Smooth muscle cell (in vitro differentiated cells): ENCODE data around the gene TPBGL. TPM values are rescaled to one million over a fixed set of nuclear protein-coding genes. Genes with fewer than 3 reads are reported as not detected.

Experiments
- DNase-seq: peaks from one replicate; lab custom pipeline; 2025; ENCODE audit not compliant: unreplicated experiment; lab: John Stamatoyannopoulos, UW
- H2AFZ ChIP-seq: fragments of 200-600 bp; sonication (generic); 2 replicates; pipeline ENCODE4 v1.6.0; 2016; ENCODE audit warnings: antibody characterized with exemption, low read depth, mild to moderate bottlenecking
- H3F3A ChIP-seq: fragments of 200-600 bp; sonication (generic); 2 replicates; pipeline ENCODE4 v1.6.0; 2017; ENCODE audit warnings: antibody characterized with exemption, low read depth
- H3K27ac ChIP-seq: fragments of 200-600 bp; sonication (generic); 2 replicates; pipeline ENCODE4 v1.5.1; 2016; ENCODE audit warnings: low read depth, mild to moderate bottlenecking
- H3K27me3 ChIP-seq: fragments of 200-600 bp; sonication (generic); 2 replicates; pipeline ENCODE4 v1.6.1; 2016; ENCODE audit warnings: low read depth, mild to moderate bottlenecking
- H3K36me3 ChIP-seq: fragments of 200-600 bp; sonication (generic); 2 replicates; pipeline ENCODE4 v1.5.1; 2016; ENCODE audit warnings: low read depth
- H3K4me1 ChIP-seq: fragments of 200-600 bp; sonication (generic); 2 replicates; pipeline ENCODE4 v1.5.1; 2016; ENCODE audit warnings: low read depth
- H3K4me2 ChIP-seq: fragments of 200-600 bp; sonication (generic); 2 replicates; pipeline ENCODE4 v1.6.0; 2016; ENCODE audit warnings: mild to moderate bottlenecking
- H3K4me3 ChIP-seq: fragments of 200-600 bp; sonication (generic); 2 replicates; pipeline ENCODE4 v1.5.1; 2016; ENCODE audit warnings: mild to moderate bottlenecking
- H3K79me2 ChIP-seq: fragments of 200-600 bp; sonication (generic); 2 replicates; pipeline ENCODE4 v1.6.0; 2016; ENCODE audit warnings: low read depth, mild to moderate bottlenecking
- H3K9ac ChIP-seq: fragments of 200-600 bp; sonication (generic); 2 replicates; pipeline ENCODE4 v1.6.0; 2016; ENCODE audit warnings: low read depth
- H3K9me3 ChIP-seq: fragments of 200-600 bp; sonication (generic); replicated peaks from 2 replicates; pipeline ENCODE4 v1.5.1; 2016; ENCODE audit warnings: low read depth
- H4K20me1 ChIP-seq: fragments of 200-600 bp; sonication (generic); 2 replicates; pipeline ENCODE4 v1.6.0; 2016; ENCODE audit warnings: low read depth
- CTCF ChIP-seq: fragments of 200-600 bp; sonication (generic); IDR thresholded peaks from 2 replicates; pipeline ENCODE4 v1.5.1; 2017; ENCODE audit warnings: borderline replicate concordance, mild to moderate bottlenecking, antibody characterized with exemption; ENCODE audit not compliant: insufficient read depth, poor library complexity, severe bottlenecking
- WGBS: methylation state at CpG from one replicate; pipeline ENCODE4 v1.1.7; 2016; ENCODE audit warnings: low lambda C conversion rate; 5-methylcytosine and 5-hydroxymethylcytosine counted together
- polyA plus RNA-seq: library from polyadenylated mRNA; unstranded; fragments of >200 nt; fragmentation: Nextera tagmentation; extraction: Ambion mirVana; gene quantifications from 2 replicates; pipeline ENCODE4 v1.2.1, GENCODE V29; 2016
- total RNA-seq: library from RNA; depleted of rRNA; stranded (reverse); fragments of >200 nt; gene quantifications from 2 replicates; pipeline ENCODE4 v1.2.3, GENCODE V29; 2014

Gene TPBGL
- total and polyA plus RNA-seq, 2 experiments from 2014 or later: 0.62 to 0.81 TPM

DNA sequence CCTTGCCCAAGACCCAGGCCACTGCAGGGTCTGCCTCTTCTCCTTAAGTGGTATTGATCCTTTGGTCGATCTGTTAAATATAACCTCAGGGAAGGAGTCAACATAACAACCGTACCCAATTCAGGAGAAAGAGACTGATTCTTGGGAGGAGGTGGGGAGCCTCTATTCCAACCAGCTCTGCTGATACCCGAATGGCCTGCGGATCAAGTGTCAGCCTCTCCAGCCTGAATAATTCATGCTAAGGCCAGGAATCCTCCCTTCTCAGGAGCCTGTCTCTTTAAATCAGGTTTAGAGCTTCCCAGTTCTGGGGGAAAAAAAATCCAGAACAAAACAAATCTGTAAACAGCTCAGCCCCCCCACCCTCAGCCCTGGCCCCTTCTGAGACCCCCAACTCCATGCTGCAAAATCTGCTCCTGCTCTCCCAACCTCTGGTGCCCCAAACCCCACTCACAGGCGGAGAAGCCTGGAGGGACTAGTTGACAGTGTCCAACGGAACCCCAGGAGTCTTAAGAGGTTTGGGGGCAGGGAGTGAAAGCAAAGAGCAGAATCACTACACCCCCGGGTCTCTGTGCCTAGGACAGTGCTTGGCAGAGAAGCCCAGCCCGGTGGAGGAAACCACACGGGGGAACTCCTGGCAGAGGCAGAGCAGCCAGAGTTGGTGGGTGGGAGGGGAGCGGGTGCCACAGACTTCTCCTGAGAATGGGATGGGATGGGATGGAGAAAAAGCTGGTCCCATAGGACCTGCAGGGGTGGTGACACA is 863 bp upstream of the TPBGL start:
- H4K20me1 ChIP-seq: no peaks in the 10 kb centered on the region
- no peaks in the 10 kb centered on the region for H3F3A ChIP-seq
- no peak overlapping the region for H3K9ac ChIP-seq
- H2AFZ ChIP-seq: no peak overlapping the region
- no peak for DNase-seq
- no peaks in the 10 kb centered on the region for H3K79me2 ChIP-seq
- WGBS: 58% methylated on average over 10 of the region's 10 CpGs
- no peaks in the 10 kb centered on the region for H3K4me1 ChIP-seq
- TF ChIP-seq CTCF: no peak
- peaks cover 48% of the 10 kb centered on the region for H3K27me3 ChIP-seq
- peak overlapping the region; percentile 89 for H3K4me2 ChIP-seq
- H3K9me3 ChIP-seq: no peaks in the 10 kb centered on the region
- no peak overlapping the region for H3K4me3 ChIP-seq
- no peaks in the 10 kb centered on the region for H3K36me3 ChIP-seq
- H3K27ac ChIP-seq: no peak overlapping the region

- peak; percentile 58 for DNase-seq
- Histone ChIP-seq H3F3A (no peaks in the 10 kb centered on the region), H3K9ac (no peak overlapping the region), H3K4me3 (peak overlapping the region; percentile 51), H3K4me1 (no peaks in the 10 kb centered on the region), H3K27ac (no peak overlapping the region), H3K27me3 (peaks cover 53% of the 10 kb centered on the region), H3K36me3 (no peaks in the 10 kb centered on the region), H2AFZ (no peak overlapping the region), H4K20me1 (no peaks in the 10 kb centered on the region), H3K9me3 (no peaks in the 10 kb centered on the region), H3K79me2 (no peaks in the 10 kb centered on the region), H3K4me2 (peak overlapping the region; percentile 89)
- peak; percentile 73 for TF ChIP-seq CTCF
- 1% methylated on average over 118 of the region's 140 CpGs for WGBS
Observed at GRCh38 chr11:75241036-75241905, 697 bp downstream of the TPBGL start.

- peaks cover 53% of the 10 kb centered on the region for H3K27me3 ChIP-seq
- H3F3A ChIP-seq: no peaks in the 10 kb centered on the region
- H3K36me3 ChIP-seq: no peaks in the 10 kb centered on the region
- H3K27ac ChIP-seq: no peak overlapping the region
- no peak for DNase-seq
- no peak overlapping the region for H3K9ac ChIP-seq
- H2AFZ ChIP-seq: no peak overlapping the region
- 13% methylated on average over 69 of the region's 72 CpGs for WGBS
- no peaks in the 10 kb centered on the region for H3K79me2 ChIP-seq
- H3K4me1 ChIP-seq: no peaks in the 10 kb centered on the region
- peak overlapping the region; percentile 89 for H3K4me2 ChIP-seq
- H3K4me3 ChIP-seq: peak overlapping the region; percentile 51
- H3K9me3 ChIP-seq: no peaks in the 10 kb centered on the region
- no peak for TF ChIP-seq CTCF
- no peaks in the 10 kb centered on the region for H4K20me1 ChIP-seq
Observed at GRCh38 chr11:75241906-75242644, 1.5 kb downstream of the TPBGL start.
